ENCODE data around the gene S100A12.
"Not testable (repeated sequence)": the region's sequence is repeated elsewhere in the genome, so short reads cannot be mapped to it uniquely, and the experiment has no call there.

Gene S100A12

DNA sequence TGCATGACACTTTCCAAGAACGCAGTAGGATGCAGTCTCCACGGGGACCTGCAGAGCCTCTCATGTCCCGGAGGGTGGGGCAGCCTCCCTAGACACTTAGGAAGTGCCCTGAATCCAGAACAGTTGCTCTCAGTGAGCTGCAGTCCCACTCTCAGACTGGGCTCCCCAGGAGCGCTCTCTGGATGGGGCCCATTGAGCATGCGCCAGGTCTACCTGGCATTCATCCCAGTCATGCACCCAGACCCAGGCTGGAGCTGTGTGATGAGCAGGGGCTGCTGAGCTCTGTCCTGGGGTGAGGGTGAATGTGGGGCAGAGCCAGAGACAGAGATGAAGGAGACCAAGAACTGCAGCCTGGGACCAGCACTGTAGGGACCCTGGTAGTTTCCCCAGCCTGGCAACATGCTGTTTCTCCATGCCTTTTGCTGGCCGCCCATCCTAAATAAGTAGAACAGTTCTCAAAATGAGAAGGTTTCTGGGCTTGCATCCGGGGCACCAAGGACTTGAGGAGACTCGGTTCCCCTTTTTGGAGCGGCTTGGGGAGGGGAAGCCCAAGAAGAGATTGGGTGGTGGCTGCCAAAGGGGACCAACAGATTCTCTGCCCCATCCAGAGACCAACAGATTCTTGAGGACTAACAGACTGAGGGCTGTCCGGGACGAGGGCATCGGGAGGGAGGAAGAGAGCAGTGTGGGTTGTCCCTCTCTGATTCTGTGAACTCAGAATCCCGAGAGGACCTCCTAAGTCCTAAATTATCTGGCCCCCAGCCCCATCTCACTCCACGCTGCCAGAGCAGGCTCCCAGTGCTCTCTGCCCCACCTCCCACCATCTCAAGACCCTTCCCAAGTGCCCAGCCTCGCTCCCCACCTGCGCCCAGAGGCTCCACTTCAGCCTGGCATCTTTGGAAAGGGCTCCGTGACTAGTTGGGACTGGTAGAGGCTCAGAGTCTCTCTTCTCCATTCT lies 25.8 kb downstream of the S100A12 start:
- no peak for DNase-seq

DNA sequence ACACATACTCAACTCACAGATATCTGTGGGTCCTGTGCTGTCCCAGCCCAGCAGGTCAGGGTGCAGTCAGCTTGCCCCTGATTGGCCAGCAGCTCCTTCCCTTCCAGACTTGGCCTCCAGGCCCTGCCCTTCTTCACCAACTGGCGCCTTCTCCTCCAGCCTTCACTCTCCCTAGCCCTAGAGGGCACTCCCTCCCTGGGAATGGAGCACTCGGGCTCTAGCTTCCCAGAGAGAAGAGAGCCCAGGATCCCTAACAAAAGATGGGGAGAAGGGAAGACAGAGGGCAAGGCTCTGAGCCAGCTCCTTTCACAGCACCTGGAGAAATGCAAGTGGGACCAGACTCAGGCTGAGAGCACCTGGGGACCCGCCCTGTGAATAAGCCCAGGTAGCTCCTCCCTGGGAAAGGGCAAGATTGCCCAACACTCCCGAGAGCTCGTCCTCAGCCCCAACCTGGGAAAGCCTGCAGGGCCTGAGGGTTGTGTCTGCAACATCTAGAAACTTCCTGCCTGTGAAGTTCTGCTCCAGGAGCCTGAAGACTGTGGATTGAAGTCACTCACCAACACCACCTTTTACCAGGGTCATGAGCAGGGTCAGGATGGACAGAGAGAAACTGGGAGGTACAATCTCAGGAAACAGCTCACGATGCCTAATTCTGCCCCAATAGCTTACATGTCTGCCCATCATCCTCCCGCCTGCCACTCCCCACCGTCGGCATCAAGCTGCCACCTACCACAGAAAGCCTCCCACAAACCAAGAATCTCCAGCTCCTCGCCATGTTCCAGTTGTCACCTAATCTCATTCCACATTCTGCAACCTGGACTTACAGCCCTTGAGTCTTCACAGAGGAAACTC lies 26.7 kb downstream of the S100A12 start, which contains the start of gene PGLYRP4:
TSS of gene PGLYRP4 (minus strand) at position 331 of the 852 bp plus-strand sequence. CDS start 909 bp downstream, outside the sequence.
- DNase-seq, result no peak

GRCh38 chr1:153347856-153348255 lies 27.6 kb downstream of the S100A12 start:
- DNase-seq, result no peak

- not testable (repeated sequence) for DNase-seq
Measured at GRCh38 chr1:153347049-153347448, 28.4 kb downstream of the S100A12 start.

- no peak for DNase-seq
Measured at GRCh38 chr1:153346077-153346723, 29.2 kb downstream of the S100A12 start.

DNA sequence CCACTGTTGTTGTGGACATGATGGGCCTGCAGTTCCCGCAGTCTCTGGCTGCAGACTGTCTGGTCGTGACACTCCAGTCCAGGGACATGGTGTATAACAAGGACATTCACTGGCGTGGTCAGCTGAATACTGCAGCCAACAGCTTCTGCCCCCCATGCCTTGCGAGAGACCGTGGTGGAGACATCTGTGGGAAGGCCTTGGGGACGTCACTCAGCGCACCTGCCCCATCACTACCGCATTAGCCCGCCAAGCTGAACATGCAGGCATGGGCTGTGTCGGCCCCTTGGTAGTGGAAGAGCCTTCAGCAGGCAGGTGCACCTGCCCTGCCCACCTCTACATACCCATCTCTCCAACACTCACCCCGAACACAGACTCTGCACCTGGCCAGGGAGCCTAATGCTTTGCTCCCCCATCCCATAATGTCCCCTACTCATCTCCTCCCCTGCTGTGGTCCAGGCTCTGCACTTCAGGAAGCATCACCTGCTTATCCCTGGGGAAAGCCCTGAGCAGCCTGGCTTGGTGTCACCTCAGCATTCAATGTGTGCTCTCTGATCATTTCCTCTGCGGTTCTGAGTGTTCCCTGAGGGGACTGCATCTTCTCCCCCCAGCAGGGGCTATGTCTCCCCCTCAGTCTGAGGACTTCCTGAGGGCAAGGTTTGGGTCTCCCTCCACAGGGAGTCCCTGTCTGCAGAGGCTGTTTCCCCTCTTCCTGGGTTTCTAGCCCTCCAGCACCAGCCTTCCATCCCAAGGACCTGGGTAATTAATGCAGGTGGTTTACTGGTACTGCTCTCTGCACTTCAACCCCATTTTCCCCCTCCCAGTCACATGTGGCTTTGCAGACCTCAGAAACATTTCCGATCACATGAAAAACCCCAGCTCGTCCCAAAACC lies 30.0 kb downstream of the S100A12 start:
- no peak for DNase-seq

- no peak for DNase-seq
Measured at GRCh38 chr1:153344718-153345025, 30.7 kb downstream of the S100A12 start.

DNA sequence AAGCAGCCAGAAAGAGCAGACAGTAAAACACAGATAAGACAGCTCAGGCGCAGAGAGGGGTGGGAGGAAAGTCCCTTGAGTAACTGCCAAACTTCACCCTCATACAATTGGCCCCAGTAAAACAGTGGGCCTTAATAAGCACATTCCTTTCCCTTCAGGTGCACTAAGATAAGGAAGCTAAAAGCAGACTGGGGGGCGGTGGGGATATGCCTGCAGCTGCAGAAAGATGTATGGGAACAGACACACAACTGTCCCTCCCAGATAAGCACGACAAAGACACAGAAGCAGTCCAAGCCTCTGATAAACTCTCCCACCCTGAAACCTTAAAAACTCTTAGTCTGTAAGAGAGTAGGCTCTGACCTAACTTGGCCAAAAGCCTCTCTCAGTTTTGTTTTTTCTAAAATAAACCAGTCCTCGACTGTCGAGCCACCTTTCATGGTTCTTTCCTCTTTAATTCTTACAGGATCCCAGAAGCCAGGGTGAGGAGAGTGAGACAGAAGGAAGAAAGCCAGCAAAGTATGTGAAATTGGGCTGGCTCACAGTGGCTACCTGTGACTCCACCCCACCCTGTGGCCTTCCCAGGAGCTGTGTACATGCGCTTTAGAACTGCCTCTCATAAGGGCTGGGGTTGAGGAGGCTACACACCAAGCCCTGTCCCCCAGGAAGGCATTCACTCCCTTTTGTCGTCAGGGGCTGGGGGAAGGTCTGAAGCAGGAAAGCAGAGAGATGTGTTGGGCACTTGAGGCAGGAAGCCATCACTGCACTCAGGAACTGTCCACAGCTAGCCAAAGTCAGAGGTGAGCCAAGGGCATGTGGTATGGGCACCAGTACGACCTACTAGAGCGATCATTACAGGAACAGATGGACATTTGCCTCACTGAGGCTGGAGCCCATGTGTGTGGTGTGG lies 31.4 kb downstream of the S100A12 start:
- DNase-seq, result no peak

DNA sequence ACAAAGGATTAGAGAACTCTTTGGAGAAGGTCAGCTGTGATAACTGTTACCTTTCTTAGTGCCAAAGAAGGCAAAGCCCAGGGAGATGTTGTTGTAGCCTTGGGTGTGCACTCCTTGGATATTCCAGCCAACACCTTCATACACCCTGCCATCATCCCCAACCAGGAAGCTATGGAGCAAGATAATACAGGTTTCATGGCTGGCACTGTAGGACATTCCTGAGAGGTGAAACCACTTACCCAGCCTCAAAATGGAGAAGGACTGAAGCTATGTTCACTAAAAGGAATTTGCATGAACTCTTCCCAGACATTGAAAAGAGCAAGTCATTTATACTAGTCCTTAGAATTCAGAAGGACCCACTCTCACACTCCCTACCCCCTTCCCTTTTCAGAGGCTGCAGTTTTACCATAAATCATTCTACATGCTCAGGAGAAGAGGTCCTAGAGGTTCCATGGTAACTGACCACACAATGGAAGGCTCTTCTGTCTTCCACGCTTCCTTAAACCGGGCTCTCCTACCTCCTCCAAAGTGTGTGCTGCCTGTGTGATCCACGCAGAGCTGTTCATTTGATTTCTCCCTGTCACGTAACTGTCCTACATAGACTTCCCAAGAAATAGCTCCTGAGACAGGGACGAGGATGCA lies 32.3 kb downstream of the S100A12 start:
- no peak for DNase-seq

- DNase-seq, result no peak
Measured at GRCh38 chr1:153342178-153342577, 33.2 kb downstream of the S100A12 start.

- no peak for DNase-seq
Measured at GRCh38 chr1:153341431-153341934, 33.9 kb downstream of the S100A12 start.

DNA sequence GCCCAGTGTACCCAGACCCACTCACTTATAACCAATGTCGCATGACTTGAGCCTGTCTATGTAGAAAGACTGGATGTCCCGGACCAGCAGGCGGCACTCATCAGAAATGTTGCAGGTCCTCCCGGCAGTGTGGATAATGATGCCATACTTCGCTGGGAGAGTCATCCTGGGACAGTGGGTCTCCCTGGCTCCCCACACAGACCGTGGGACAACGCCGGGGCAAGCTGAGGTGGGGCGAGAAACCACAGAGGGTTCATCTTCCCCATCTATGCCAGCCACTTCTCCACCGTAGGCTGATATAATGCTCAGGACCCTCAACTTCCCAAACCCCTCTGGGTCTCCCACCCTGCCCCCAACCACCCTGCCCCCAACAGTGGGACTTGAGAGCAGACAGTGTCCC lies 35.1 kb downstream of the S100A12 start:
- no peak for DNase-seq

GRCh38 chr1:153339802-153340201 lies 35.6 kb downstream of the S100A12 start:
- DNase-seq, result no peak

GRCh38 chr1:153337980-153338853 lies 37.2 kb downstream of the S100A12 start:
- DNase-seq, result no peak

DNA sequence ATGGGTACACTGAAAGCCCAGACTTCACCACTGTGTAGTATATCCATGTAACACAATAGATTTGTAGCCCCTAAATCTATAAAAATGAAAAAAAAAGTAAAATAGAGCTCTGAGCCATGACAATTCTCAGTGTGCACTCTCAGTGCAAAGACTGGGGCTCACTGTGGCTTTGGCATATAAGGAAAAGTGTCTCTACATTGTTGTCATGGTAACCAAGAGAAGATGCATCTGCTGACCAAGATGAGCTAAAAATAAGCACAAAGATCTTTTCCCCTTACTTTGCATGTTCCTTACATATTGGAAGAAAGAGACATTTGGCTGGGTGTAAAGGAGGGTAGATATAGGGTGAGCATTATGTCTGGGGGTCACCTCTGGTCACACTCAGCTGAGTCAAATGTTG lies 38.8 kb downstream of the S100A12 start:
- no peak for DNase-seq

- DNase-seq, result no peak
Measured at GRCh38 chr1:153333902-153334301, 41.5 kb downstream of the S100A12 start.

DNA sequence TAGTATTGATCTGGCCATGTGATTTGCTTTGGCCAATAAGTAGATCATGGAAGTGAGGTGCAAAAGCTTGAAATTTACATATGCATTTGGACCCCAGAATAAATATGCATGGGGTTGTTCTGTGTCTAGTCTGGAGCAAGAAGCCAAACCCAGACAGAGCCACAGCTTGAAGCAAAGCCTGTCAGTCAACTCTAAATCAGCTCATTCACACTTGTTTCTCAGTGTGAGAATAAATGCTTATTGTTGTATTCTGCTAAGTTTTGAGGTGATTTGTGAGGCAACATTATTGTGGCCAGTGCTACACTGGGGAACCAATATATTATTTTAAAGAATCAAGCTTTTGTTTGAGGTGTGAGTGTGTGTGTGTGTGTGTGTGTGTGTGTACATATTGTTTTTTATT lies 50.5 kb downstream of the S100A12 start:
- no peak for DNase-seq

Measured in NCI-H2227 treated with DMSO at 0.1 percent for 48 hours (cell line).